ENCODE data around the gene A2M.

Gene A2M

DNA sequence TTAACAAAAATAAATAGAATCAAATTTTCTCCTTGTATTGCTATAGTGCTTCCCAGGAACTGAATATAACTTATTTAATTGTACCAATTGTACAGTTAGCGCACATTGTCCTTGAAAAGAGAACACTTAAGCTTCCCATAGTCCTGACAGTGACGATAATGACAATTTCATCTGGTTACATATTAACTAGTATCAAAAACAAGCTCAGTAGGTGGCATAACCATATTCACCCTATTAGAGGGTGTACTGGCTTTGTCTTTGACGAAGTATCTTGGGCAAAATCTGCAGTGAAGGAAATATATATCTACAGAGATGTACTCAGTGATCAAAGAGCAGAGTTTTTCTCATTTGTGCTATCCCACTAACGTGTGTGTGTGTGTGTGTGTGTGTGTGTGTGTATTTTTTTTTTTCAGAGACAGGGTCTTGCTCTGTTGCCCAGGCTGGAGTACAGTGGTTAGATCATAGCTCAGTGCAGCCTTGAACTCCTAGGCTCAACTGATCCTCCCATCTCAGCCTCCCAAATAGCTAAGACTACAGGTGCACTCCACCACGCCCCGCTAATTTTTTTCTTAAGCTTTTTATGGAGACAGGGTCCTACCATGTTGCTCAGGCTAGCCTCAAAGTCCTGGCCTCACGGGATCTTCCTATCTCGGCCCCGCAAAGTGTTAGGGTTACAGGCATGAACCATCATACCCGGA, 4.9 kb upstream of the A2M start:
- DNase-seq = no peak

- DNase-seq = no peak
These were observed 2.4 kb upstream of the A2M start for GRCh38 chr12:9118158-9118557.

DNA sequence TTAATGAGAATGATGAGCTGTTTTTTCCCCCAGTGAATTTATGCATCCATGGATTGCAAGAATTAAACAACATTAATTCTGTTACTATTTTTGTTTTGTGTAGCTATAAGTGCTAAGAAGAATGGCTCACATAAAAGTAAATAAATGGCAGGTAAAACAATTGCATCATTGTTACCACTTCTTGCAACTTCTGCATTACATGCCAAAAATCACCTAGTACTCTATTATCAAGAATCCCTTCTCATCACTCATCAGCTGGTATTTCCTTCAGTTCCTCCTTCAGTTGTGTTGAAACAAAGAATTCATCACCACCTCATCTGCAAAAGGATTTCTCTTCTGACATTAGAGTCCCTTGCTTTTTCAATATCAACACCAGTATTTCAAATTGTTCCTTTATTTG, 773 bp downstream of the A2M start:
- DNase-seq = no peak

GRCh38 chr12:9113987-9114309, 1.8 kb downstream of the A2M start:
- no peak for DNase-seq

- DNase-seq = no peak
These were observed 2.3 kb downstream of the A2M start for GRCh38 chr12:9113296-9113986.

- no peak for DNase-seq
These were observed 3.5 kb downstream of the A2M start for GRCh38 chr12:9112076-9112853.

DNA sequence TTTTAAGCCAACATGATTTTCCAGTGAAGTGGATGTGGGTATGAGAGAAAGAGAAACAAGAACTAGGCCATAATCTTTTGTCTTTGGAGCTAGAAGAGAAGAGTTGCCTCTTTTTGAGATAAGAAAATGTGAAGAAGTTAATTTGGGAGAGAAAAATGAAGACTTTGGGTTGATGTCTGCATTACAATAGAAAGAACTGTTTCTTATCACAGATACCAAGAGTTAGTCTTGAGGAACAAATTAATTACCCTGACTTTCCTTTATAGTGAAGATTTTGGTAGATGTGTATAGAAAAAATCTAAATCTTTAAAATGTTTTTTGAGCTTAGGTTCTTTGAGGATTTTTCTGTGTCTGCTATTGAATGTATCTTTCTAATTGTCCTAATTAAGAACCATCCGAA, 4.2 kb downstream of the A2M start:
- no peak for DNase-seq

- no peak for DNase-seq
These were observed 5.8 kb downstream of the A2M start for GRCh38 chr12:9109737-9110491.

DNA sequence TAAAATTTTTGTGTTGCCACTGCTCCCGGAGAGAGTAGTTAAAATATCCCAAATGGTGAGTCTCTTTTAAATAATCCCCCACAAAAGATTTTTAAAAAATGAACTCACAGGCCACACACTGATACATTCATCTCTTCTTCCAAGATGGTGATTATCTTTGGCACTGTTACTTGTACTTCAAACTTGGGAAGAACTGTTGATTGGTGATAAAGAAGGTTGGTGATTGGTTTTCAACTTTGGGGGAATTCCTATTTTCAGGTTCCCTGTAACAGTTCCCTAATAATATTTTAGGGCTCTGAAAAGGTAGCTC, 6.6 kb downstream of the A2M start:
- DNase-seq = no peak

GRCh38 chr12:9108504-9109212, 7.1 kb downstream of the A2M start:
- no peak for DNase-seq

DNA sequence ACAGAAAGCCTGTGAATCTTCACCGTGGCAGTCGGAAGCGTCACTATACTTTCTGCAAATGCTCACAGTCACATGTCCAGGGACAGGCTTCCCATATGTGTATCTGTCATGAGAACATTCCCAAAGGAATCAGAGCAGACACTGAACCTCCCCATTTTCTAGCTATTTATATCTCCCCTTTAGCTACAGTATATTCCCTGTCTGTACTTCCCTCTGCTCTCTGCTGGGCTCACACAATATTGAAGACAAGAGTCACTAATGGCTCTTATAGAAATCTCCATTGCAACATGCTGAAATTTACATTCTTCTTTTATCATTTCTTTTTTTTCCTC, 8.2 kb downstream of the A2M start:
- no peak for DNase-seq

DNA sequence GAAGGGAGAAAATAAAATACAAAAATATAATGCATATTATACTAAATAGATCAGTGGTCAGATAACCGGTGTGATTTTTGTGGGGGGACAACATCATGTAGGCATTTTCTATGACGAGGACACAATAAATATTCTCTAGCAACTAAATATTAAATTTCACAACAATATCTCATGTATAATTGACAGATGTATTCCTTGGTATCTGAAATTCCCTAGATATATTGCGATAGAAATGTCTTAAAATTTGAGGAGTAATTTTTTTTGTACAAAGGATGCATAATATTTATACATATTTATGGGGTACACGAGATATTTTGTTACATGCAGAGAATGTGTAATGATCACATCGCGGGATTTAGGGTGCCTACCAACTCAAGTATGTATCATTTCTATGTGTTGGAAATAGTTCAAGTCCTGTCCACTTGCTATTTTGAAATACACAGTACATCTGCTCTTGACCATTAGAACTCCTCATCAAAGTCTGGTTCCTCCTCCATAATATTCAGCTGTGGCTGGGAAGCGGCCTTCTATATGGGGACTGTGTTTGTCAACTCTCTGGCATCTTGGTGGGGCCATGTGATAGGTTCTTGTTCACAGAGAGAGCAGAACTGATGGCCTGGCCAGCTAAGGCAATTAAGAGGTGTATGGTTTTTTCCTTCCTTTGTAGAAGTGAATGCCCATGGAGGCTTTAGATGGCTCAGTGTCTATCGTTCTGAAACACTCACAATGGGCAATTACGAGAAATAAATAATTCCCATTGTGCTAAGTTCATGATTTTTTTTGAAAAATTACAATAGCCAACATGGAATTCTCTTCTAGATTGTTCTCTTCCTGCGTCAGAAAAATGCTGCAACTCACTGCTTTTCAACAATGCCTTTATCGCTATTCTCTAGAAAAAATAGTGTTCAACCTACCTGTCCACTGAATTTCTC, 8.8 kb downstream of the A2M start:
- DNase-seq = no peak

DNA sequence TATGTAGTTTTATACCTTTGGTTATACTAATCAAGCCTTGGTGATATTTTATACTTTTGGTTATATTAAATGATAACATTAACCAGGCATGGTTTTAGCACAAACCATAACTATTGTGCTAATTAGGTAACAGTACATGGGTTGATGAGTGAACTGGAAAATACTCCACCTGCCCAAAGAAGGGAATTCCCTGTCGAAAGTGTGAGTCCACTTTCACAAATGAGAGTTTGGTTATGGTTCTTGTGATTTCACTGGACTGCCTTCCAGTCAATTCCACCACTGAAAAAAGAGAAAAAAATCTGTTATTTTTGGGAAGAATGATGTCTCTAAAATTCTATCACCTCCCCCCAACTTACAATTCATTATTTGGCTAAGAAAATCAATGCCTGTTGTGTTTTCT, 9.7 kb downstream of the A2M start:
- no peak for DNase-seq

DNA sequence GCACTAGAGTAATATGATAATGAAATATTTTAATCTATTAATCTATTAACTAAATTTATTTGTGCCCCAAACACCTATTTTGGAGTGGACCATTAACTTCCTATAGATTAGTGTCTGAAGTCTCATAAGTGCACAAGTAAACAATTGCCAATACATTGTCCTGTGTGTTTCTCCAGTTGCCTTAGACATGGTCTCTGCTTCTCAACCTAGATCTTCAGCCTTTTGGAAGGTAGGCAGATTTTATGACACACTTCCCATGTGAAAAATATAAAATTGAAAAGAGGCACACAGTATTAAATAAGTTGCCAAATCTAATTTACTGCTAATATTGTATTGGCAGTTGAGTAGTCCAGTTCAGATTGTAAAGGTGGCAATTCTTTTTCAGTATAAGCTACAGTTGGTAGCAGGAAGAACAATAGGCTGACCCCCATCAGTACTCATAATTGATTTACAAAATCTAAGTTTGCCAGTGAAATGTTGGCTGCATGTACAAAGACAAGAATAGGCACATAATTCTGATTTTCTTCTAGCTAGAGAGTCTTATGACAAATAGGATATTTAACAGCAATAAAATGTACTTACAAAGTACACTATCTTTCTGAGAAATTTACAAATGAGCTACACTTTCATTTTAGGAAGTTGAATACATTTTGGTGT, 10.8 kb downstream of the A2M start:
- no peak for DNase-seq

GRCh38 chr12:9104087-9104486, 11.6 kb downstream of the A2M start:
- DNase-seq = no peak

GRCh38 chr12:9103050-9103849, 12.5 kb downstream of the A2M start:
- DNase-seq = no peak

GRCh38 chr12:9101018-9101687, 14.6 kb downstream of the A2M start:
- no peak for DNase-seq

DNA sequence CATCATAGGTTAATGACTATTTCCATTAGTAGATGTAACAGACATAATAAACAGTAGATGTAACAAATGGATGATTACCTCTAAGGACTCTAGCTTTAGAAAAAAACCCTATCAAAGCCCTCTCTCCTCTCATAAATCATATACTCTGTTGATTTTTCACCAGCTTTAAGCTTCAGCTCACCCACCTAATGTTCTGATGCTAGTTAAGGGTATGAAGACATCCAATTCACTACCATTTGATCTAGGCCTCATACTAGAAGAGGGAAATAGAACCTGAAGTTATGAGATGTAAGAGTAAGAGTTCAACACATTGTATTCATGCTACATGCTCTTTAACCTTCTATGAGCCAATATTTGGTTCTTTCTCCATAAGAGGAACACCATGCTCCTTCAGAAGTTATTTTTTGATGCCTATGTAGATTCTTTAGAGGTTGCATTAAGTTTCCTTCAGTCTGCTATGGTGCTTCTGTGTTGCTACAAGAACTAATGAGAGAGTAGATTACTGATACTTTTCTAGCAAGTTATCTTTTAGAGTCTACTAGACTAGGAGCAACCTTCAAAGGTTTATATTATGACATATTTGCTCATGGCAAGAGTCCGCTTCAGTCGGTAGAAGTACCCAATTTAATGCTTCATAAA, 16.0 kb downstream of the A2M start:
- DNase-seq = no peak

- no peak for DNase-seq
These were observed 17.2 kb downstream of the A2M start for GRCh38 chr12:9098463-9099026.
